Ovary (tissue), 9 donors: ENCODE data around the gene SHC1. TPM values are rescaled to one million over a fixed set of nuclear protein-coding genes. Genes with fewer than 3 reads are reported as not detected.

Source experiments
- DNase-seq, 5 donors: peaks; one replicate each; pipeline ENCODE4 v3.0.0-alpha.2; 2019 to 2020
- H3K27ac ChIP-seq, 2 donors: fragments of 200-600 bp; one replicate each; pipeline versions ENCODE4 v1.5.1 to v1.8.0; 2019 to 2022
- H3K27me3 ChIP-seq: fragments of 200-600 bp; one replicate; pipeline ENCODE4 v1.8.0; 2022
- H3K36me3 ChIP-seq: fragments of 200-600 bp; sonication (generic); one replicate; pipeline ENCODE4 v1.5.1; 2019
- H3K4me1 ChIP-seq: one replicate; pipeline ENCODE4 v1.8.1; 2013; ENCODE audit warnings: mild to moderate bottlenecking, moderate library complexity; ENCODE audit not compliant: insufficient read depth
- H3K4me3 ChIP-seq: fragments of 200-600 bp; sonication (generic); one replicate; pipeline ENCODE4 v1.5.1; 2017
- H3K9me3 ChIP-seq, 2 donors: fragments of 200-600 bp in 1 of 2; sonication (generic) in 1 of 2; one replicate each; pipeline versions ENCODE4 v1.5.1 to v1.8.1; 2013 to 2019; ENCODE audit warnings: mild to moderate bottlenecking in 1 of 2, moderate library complexity in 1 of 2
- CTCF ChIP-seq, 3 donors: fragments of 450-650 bp in 2 of 3; fragments of 200-600 bp in 1 of 3; IDR thresholded peaks; one replicate each; pipeline versions ENCODE4 v1.5.1 to v1.8.0; 2016 to 2022; ENCODE audit warnings: antibody characterized with exemption in 3 of 3, mild to moderate bottlenecking in 1 of 3
- EP300 ChIP-seq: sonication (generic); formaldehyde crosslinking; IDR thresholded peaks from one replicate; pipeline ENCODE4 v1.6.1; 2017; ENCODE audit warnings: antibody characterized with exemption
- POLR2A ChIP-seq: fragments of 450-650 bp; IDR thresholded peaks from one replicate; pipeline ENCODE4 v1.6.1; 2017; ENCODE audit warnings: antibody characterized with exemption, mild to moderate bottlenecking, moderate library complexity
- WGBS, 3 donors: extraction: QIAGEN DNeasy Blood & Tissue Kit in 1 of 3; methylation state at CpG; one replicate each; pipeline versions ENCODE4 v1.1.5 to v1.1.7; 2013 to 2017; 5-methylcytosine and 5-hydroxymethylcytosine counted together
- intact Hi-C, 4 donors: fragments of 100-400 bp; cut with DNase I; formaldehyde crosslinking; loops; one replicate each; pipeline versions ENCODE4 v1.11.0 to v1.15.1; 2022 to 2023
- polyA plus RNA-seq, 2 donors: library from polyadenylated mRNA; stranded (reverse); fragments of 200-250 nt in 1 of 2; fragments of 350-450 nt in 1 of 2; fragmentation: Illumina TruSeq in 1 of 2; extraction: RNeasy Lipid Tissue Mini Kit (QIAGEN cat#74804) in 1 of 2; gene quantifications; one replicate each; pipeline ENCODE4 v1.2.3, GENCODE V29; 2013 to 2014
- total RNA-seq, 7 donors: library from RNA; depleted of rRNA in 2 of 7; stranded (reverse); fragments of >200 nt in 2 of 7; fragmentation: NEBNext Ultra II Directional in 3 of 7; extraction: Animal tissue kit (Norgen Biotek cat#: 25700) in 3 of 7; gene quantifications; one replicate each; pipeline versions ENCODE4 v1.1.0 to v1.2.4, GENCODE V29; 2016 to 2023
- donor health status: DM: no; HTN: no; CAD: no; lungs with moderate emphysema.
- donor health status: DM: no; HTN: no; CAD: no.
- donor health status: Bipolar disorder and iron deficiency.
- donor health status: DM: yes; HTN: yes; CAD: no.
- donor health status: DM: no; HTN: no; CAD: no.
- donor health status: DM: yes; HTN: yes; CAD: no.

The SHC1 gene
- total and polyA plus RNA-seq, 9 donors, result 36.8 to 183 (median 80.0) TPM

GRCh38 chr1:154941333-154942013 is 29.1 kb downstream of the SHC1 start:
- Histone ChIP-seq H3K36me3 (no peaks in the 10 kb centered on the region), H3K9me3 (no peaks in the 10 kb centered on the region), H3K27me3 (no peaks in the 10 kb centered on the region), H3K4me3 (no peak overlapping the region), H3K27ac (peak overlapping the region; percentile 19 to 77), H3K4me1 (peaks cover 19% of the 10 kb centered on the region)
- intact Hi-C loops, result no loop called here
- WGBS, 3 donors, result 14 to 41% (median 24%) methylated on average over 5 of the region's 5 CpGs
- peak; percentile 84 to 88 (median 88) for DNase-seq
- TF ChIP-seq EP300 (no peak), POLR2A (no peak), CTCF (IDR thresholded peaks at IDR 0.05) (no peak)

- intact Hi-C loops, result no loop called here
- peak in 1 of 5 donors; percentile 23 for DNase-seq
- TF ChIP-seq EP300 (no peak), POLR2A (no peak)
- Histone ChIP-seq H3K27ac (peak overlapping the region in 1 of 2 donors; percentile 77), H3K36me3 (no peaks in the 10 kb centered on the region), H3K4me1 (peaks cover 22% of the 10 kb centered on the region), H3K4me3 (no peak overlapping the region), H3K27me3 (no peaks in the 10 kb centered on the region), H3K9me3 (no peaks in the 10 kb centered on the region)
- WGBS, 3 donors, result 66 to 74% (median 69%) methylated on average over 8 of the region's 8 CpGs
Observed at GRCh38 chr1:154940651-154941194, 29.8 kb downstream of the SHC1 start.

- WGBS, 3 donors, result 92 to 100% (median 97%) methylated on average over 1 of the region's 1 CpG
- no peaks in the 10 kb centered on the region for H3K36me3 ChIP-seq
- peaks cover 24% of the 10 kb centered on the region for H3K4me1 ChIP-seq
- TF ChIP-seq POLR2A (no peak), CTCF (IDR thresholded peaks at IDR 0.05) (no peak), EP300 (no peak)
- H3K27ac ChIP-seq, result no peak overlapping the region
- intact Hi-C loops, result no loop called here
- no peak overlapping the region for H3K4me3 ChIP-seq
- peak in 1 of 5 donors; percentile 25 for DNase-seq
- no peaks in the 10 kb centered on the region for H3K9me3 ChIP-seq
- H3K27me3 ChIP-seq, result no peaks in the 10 kb centered on the region
Observed at GRCh38 chr1:154940213-154940560, 30.4 kb downstream of the SHC1 start.

- Histone ChIP-seq H3K4me1 (peaks cover 24% of the 10 kb centered on the region), H3K36me3 (no peaks in the 10 kb centered on the region), H3K27ac (peak overlapping the region; percentile 94 to 95), H3K4me3 (no peak overlapping the region), H3K9me3 (no peaks in the 10 kb centered on the region), H3K27me3 (no peaks in the 10 kb centered on the region)
- no peak for TF ChIP-seq EP300
- TF ChIP-seq CTCF (IDR thresholded peaks at IDR 0.05), result no peak
- TF ChIP-seq POLR2A, result no peak
- no peak for DNase-seq
- intact Hi-C loops, result no loop called here
- WGBS, 3 donors, result 93 to 94% (median 93%) methylated on average over 7 of the region's 7 CpGs
Observed at GRCh38 chr1:154938604-154939399, 31.7 kb downstream of the SHC1 start.
